ENCODE data around the gene SP3.

DNA sequence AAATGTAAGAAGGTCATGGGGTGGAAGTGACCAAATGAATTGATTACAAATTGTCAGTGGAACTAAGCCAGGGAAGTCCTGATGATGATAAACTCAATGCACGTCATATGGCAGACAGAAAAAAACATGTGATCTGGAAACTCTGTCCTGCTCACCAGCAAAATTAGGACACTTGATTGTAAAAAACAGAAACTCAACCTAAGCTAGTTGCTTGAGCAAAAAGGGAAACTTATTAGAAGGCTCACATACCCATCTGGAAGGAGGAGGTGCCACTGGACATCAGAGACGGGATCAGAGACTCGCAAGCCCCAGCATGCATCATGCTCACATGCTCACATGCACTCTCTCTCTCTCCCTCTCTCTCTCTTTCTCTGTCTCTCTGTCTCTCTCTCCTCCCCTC lies 96.8 kb downstream of the SP3 start:
- TF ChIP-seq CTCF (conservative IDR thresholded peaks at IDR 0.05; ENCODE audit: low read depth, low read length) (no peak), EZH2 (IDR thresholded peaks at IDR 0.05; ENCODE audit: borderline replicate concordance, low read depth, low read length, poor library complexity, severe bottlenecking) (no peak)

Data from A673 (cell line).